Upper lobe of left lung (tissue), 4 donors: ENCODE data around the gene CEP68.

ENCODE experiments used
- CTCF ChIP-seq, 6 experiments: fragments of 450-650 bp in 4 of 6; fragments of 200-600 bp in 2 of 6; sonication (generic) in 2 of 6; IDR thresholded peaks; one replicate each; pipeline ENCODE4 v1.5.1; 2016 to 2019; ENCODE audit warnings: antibody characterized with exemption in 6 of 6
- POLR2AphosphoS5 ChIP-seq, 2 donors: sonication (generic); formaldehyde crosslinking; IDR thresholded peaks; one replicate each; pipeline ENCODE4 v1.5.1; 2017; ENCODE audit warnings: antibody characterized with exemption in 2 of 2

- TF ChIP-seq CTCF (IDR thresholded peaks at IDR 0.05) (no peak), POLR2AphosphoS5 (IDR thresholded peaks at IDR 0.05) (no peak)
Observed at GRCh38 chr2:65023742-65024141, 32.5 kb upstream of the CEP68 start.
